Breast epithelium (tissue), 3 donors: Measurements from ENCODE around the gene GAB2.

ENCODE experiments used
- POLR2A ChIP-seq: fragments of 450-650 bp; IDR thresholded peaks from one replicate; pipeline ENCODE4 v1.6.1; 2016; ENCODE audit warnings: antibody characterized with exemption, mild to moderate bottlenecking, moderate library complexity
- POLR2AphosphoS5 ChIP-seq, 3 donors: sonication (generic); formaldehyde crosslinking; IDR thresholded peaks; one replicate each; pipeline ENCODE4 v1.6.1; 2017; ENCODE audit warnings: antibody characterized with exemption in 3 of 3
- TF ChIP-seq, protein P1 (sequence below), 3 donors: fragments of 450-650 bp; IDR thresholded peaks; one replicate each; pipeline ENCODE4 v1.5.1; 2016 to 2017; ENCODE audit warnings: antibody characterized with exemption in 3 of 3, mild to moderate bottlenecking in 3 of 3, moderate library complexity in 3 of 3

DNA sequence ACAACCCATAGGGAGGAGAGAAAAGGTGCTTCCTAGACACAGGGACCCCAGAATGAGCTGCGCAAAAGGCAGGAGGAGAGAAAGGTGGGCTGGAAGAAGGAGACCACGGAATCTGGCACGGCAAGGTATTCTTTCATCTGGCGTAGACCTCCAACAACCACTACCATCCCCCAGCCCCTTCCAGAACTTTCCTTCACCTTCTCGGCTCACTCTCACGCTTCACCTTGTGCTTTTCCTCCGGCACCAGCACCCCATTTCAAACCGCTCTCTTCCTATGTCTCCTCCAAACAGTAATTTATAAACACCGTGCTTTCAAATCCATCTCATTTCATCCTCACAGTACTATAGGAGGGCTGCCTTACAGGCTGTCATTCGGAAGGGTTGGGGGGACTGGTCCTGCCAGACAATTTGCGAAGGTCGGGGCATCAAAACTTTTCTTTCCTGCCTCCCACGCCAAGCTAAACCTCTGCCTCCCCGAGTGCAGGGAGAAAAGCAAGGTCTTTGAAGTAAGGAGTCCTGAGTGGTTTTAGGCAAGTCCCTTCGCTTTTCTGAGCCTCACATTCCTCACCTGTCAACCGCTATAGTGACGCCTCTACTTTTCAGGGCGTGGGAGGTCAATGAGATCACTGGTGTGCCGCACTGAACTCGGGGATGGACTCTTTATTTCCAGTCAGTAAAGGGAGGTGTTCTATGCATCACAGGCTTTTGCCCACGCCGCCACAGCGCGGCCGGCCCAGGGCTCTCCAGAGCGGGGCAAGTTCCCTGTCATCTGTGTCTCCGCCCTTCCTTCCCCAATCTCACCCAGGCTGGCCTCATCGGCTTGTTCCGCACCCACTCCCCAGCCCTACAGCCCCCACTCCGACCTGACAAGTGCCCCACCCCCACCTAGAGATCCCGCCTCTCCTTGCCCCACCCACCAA lies 230.0 kb downstream of the GAB2 start:
- TF ChIP-seq POLR2A (no peak), POLR2AphosphoS5 (IDR thresholded peaks at IDR 0.05) (no peak)
- TF ChIP-seq, protein P1, sequence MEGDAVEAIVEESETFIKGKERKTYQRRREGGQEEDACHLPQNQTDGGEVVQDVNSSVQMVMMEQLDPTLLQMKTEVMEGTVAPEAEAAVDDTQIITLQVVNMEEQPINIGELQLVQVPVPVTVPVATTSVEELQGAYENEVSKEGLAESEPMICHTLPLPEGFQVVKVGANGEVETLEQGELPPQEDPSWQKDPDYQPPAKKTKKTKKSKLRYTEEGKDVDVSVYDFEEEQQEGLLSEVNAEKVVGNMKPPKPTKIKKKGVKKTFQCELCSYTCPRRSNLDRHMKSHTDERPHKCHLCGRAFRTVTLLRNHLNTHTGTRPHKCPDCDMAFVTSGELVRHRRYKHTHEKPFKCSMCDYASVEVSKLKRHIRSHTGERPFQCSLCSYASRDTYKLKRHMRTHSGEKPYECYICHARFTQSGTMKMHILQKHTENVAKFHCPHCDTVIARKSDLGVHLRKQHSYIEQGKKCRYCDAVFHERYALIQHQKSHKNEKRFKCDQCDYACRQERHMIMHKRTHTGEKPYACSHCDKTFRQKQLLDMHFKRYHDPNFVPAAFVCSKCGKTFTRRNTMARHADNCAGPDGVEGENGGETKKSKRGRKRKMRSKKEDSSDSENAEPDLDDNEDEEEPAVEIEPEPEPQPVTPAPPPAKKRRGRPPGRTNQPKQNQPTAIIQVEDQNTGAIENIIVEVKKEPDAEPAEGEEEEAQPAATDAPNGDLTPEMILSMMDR (IDR thresholded peaks at IDR 0.05) = no peak
